T-helper 1 cell treated with Interleukin-12 subunit alpha and Interleukin-12 subunit beta and Interleukin-4 antibody, amounts not matched to agents 30 μg/mL and 1 μg/mL, for 36 hours (primary cell): Measurements from ENCODE around the gene MRPL14.
"Not testable (repeated sequence)": the region's sequence is repeated elsewhere in the genome, so short reads cannot be mapped to it uniquely, and the experiment has no call there.

Experiments used
- H3K27ac Mint-ChIP-seq: one replicate; pipeline ENCODE4 v1.8.0; 2021; ENCODE audit warnings: mild to moderate bottlenecking, mixed read lengths
- H3K27me3 Mint-ChIP-seq: one replicate; pipeline ENCODE4 v1.8.0; 2021; ENCODE audit warnings: low read depth, mixed read lengths
- H3K36me3 Mint-ChIP-seq: one replicate; pipeline ENCODE4 v1.8.0; 2021; ENCODE audit warnings: low read depth, mixed read lengths
- H3K4me1 Mint-ChIP-seq: one replicate; pipeline ENCODE4 v1.8.0; 2021; ENCODE audit warnings: low read depth, mixed read lengths
- H3K4me3 Mint-ChIP-seq: one replicate; pipeline ENCODE4 v1.8.0; 2021; ENCODE audit warnings: mild to moderate bottlenecking, moderate library complexity, mixed read lengths
- H3K9me3 Mint-ChIP-seq: one replicate; pipeline ENCODE4 v1.8.0; 2021; ENCODE audit warnings: mixed read lengths

Gene MRPL14

DNA sequence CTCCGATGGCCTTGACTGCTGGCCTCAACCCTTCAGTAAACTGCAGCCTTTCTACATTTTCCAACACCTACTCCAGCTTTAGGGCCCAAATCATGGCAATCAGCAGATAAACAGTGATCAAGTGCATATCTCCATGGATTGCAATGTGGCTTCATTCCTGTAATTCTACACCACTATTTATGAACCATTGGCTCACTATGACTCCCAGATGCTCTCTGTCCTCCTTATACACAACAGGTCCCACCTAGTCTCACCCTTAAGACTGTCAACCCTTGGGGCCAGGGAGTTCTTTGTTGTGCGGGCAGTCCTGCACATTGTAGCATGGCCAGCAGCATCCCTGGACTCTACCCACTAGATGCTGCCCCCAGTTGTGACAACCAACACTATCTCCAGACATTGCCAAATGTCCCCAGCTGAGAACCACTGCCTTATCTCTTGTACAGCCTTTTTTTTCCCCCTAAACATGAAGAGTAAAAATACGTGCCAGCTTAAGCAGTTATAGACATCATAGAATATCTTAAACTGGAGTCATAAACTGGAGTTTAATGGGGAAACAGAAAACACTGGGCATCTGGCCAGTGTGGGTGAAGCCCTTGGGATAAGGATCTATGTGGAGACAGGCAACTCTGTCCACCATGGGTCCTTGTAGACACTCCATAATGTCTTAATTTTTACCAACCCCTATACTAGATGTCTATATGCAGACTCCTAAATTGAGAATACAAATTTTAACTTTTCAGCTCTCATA, 21.1 kb downstream of the MRPL14 start:
- H3K36me3 Mint-ChIP-seq, result peaks cover 29% of the 10 kb centered on the region
- H3K4me3 Mint-ChIP-seq, result no peak overlapping the region
- no peaks in the 10 kb centered on the region for H3K9me3 Mint-ChIP-seq
- H3K27me3 Mint-ChIP-seq, result no peaks in the 10 kb centered on the region
- H3K4me1 Mint-ChIP-seq, result peaks cover 9% of the 10 kb centered on the region
- H3K27ac Mint-ChIP-seq, result no peak overlapping the region

DNA sequence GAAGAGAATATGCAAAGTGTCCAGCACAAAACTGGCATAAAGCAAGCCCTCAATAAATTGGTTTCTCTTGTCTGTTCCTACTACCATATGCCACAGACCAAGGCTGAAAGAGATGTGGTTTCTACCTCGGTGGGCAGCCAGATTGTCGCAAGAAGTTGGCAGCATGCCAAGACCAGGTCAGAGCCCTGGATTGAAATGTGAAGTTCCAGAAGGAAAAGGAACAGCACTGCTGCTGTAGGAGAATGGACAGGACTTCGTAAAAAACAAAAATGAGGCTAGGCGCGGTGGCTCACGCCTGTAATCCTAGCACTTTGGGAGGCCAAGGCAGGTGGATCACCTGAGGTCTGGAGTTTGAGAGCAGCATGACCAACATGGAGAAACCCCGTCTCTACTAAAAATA, 22.1 kb downstream of the MRPL14 start:
- peaks cover 26% of the 10 kb centered on the region for H3K36me3 Mint-ChIP-seq
- no peak overlapping the region for H3K27ac Mint-ChIP-seq
- peaks cover 9% of the 10 kb centered on the region for H3K4me1 Mint-ChIP-seq

DNA sequence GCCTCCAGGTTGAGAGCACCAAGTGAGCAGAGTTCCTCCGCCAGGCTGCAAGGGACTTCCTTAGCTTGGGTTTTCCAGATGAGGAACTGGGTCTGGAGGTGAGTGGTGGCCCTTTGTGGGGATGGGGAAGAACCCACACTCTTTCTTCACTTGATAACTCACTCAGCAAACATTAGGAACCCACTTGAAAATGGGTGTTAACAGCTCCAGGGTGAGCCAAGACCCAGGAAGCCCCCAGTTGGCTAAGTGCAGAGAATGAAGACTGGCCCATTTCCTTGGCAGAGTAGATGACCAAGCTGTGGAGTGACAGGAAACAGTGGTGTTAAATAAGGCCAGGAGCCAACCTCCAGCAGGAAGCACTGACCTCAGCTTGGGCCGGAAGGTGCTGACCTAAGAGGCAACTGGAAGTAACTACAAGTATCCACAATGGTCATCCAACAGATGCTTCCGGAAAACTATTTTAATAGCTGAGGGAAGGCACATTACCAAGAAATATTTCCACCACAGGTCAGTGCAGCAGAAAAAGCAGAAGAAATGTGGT, 22.7 kb downstream of the MRPL14 start:
- Mint-ChIP-seq H3K4me3 (no peak overlapping the region), H3K4me1 (peaks cover 7% of the 10 kb centered on the region), H3K9me3 (no peaks in the 10 kb centered on the region), H3K27ac (no peak overlapping the region), H3K36me3 (peaks cover 21% of the 10 kb centered on the region), H3K27me3 (no peaks in the 10 kb centered on the region)

More for the DNA sequence above, 22.1 kb downstream of the MRPL14 start:
- Mint-ChIP-seq H3K27me3 (no peaks in the 10 kb centered on the region), H3K4me3 (no peak overlapping the region), H3K9me3 (no peaks in the 10 kb centered on the region)

DNA sequence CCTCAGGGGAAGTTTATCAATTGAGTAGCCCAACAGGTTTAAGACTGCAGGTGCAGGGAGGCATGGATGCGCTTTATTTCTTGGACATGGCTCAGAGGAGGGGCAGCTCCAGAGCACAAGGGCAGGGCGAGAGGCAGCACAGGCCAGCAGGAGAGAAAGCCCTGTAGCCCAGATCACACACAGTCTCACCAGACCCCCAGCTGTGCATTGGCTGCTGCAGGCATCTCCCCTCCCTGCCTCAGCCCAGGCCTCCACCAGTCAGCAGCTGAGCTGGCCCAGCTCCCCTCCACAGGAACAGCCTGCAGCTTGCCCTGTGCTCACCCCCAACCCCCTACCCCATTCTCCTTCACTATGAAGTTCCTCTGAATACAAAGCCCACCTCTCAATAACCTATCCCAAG, 24.7 kb downstream of the MRPL14 start:
- no peak overlapping the region for H3K27ac Mint-ChIP-seq

DNA sequence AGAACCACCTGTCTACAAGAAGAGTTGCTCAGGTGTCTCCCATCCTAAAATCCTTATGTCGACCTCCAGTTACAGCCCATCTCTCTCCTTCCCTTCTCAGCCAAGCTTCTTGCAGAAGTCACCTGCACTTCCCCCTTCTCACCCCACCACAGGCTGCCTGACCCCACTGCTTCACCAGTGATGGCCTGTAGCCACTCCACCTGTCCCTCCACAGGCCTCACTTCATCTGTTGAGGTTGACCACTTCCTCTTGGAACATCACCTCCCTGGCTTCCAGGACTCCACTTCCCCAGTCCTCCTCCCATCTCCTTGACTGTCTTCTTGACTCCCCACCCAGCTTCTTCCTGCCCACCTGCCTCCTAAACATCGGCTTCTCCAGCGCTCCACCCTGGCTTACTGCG, 25.4 kb downstream of the MRPL14 start:
- Mint-ChIP-seq H3K4me3 (no peak overlapping the region), H3K36me3 (peaks cover 18% of the 10 kb centered on the region), H3K4me1 (peaks cover 7% of the 10 kb centered on the region), H3K9me3 (no peaks in the 10 kb centered on the region), H3K27ac (peak overlapping the region; percentile 43), H3K27me3 (no peaks in the 10 kb centered on the region)

More for the DNA sequence above, 24.7 kb downstream of the MRPL14 start:
- H3K4me1 Mint-ChIP-seq, result peaks cover 7% of the 10 kb centered on the region
- H3K27me3 Mint-ChIP-seq, result no peaks in the 10 kb centered on the region
- no peaks in the 10 kb centered on the region for H3K9me3 Mint-ChIP-seq
- H3K4me3 Mint-ChIP-seq, result no peak overlapping the region
- H3K36me3 Mint-ChIP-seq, result peaks cover 20% of the 10 kb centered on the region

DNA sequence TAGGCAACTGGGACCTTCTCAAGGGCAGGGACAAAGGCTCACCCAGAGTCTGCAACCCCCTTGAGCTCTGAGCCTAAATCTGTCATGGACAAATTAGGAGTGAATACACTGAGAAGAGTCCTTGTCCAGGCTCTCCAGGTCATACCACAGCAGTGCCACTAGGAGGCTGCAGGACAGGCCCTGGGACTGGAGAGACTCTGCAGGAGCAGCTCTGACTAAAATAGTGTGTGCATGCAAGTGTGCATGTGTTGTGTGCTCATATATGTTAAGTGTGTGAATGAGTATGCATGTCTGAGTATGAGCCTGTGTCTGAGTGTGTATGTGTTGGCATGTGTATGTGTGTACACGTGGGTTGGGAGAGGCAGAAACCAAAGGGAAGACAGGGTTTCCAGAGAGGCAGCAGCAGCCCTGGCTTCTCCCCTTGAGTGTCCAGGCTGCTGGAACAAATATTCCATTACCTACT, 27.1 kb downstream of the MRPL14 start:
- H3K9me3 Mint-ChIP-seq, result no peaks in the 10 kb centered on the region
- H3K27ac Mint-ChIP-seq, result no peak overlapping the region
- no peak overlapping the region for H3K4me3 Mint-ChIP-seq
- H3K36me3 Mint-ChIP-seq, result peaks cover 11% of the 10 kb centered on the region
- no peaks in the 10 kb centered on the region for H3K27me3 Mint-ChIP-seq
- peaks cover 7% of the 10 kb centered on the region for H3K4me1 Mint-ChIP-seq

DNA sequence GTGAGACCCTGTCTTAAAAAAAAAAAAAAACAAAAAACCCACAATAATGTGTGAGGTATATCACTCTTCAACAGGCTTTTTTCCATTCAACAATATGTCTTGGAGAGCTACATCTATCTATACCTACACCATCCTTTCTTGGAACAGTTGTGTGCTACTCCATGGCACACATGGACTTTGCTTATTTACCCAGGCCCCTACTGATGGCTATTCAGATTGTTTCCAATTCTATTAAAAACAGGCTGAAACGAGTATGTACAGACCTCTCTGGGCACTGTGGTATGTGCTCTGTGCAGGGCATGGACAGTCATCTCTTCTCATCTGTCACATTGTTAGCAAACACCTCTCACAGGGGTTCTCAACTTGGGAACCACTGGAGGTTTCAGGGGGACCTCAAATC, 28.1 kb downstream of the MRPL14 start:
- peaks cover 7% of the 10 kb centered on the region for H3K4me1 Mint-ChIP-seq

DNA sequence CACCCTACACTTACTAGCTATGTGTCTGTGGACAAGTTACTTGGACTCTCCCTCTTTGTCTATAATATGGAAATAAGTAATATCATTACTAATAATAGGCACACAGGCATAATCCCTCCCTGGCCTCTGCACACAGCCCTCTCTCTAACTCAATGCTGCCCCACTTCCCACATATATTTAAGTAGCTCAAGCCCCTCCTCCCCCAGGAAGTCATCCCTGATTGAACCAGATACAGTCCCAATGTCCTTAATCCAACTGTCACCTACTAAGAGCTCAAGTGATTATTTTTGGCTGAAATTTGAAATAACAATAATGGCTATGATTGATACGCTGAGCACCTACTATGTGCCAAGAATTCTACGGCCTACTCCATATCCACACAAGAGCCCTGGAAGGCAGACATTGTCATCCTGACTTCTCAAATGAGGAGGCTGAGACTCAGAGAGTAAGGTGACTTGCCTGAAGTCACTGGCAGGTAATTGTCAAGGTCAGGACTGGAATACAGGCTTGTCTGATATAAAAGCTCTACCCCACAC, 29.4 kb downstream of the MRPL14 start:
- Mint-ChIP-seq H3K4me3 (no peak overlapping the region), H3K27ac (no peak overlapping the region), H3K27me3 (no peaks in the 10 kb centered on the region), H3K4me1 (peaks cover 7% of the 10 kb centered on the region), H3K36me3 (peaks cover 10% of the 10 kb centered on the region), H3K9me3 (no peaks in the 10 kb centered on the region)

More for the DNA sequence above, 28.1 kb downstream of the MRPL14 start:
- Mint-ChIP-seq H3K4me3 (no peak overlapping the region), H3K27ac (no peak overlapping the region), H3K36me3 (peaks cover 13% of the 10 kb centered on the region), H3K27me3 (no peaks in the 10 kb centered on the region), H3K9me3 (no peaks in the 10 kb centered on the region)

DNA sequence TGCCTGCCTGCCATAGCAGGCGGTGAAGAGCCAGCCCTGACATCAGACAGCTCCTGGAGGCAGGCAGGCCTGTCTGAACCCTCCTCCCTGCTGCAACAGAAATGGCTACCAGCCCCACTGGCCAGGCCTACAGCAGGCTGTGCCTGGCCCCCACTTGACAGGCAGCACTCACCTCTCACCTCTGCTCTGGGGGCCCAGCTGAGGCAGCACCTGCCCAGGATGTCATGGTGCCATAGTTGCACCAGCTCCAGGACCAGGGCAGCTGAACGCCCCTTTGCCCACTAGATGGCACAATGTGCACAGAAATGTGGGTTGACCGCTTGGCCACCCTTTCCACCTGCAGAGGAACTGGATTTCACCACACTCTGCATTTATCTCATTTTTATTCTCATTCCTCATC, 30.6 kb downstream of the MRPL14 start:
- no peak overlapping the region for H3K4me3 Mint-ChIP-seq
- H3K27ac Mint-ChIP-seq, result no peak overlapping the region
- H3K27me3 Mint-ChIP-seq, result no peaks in the 10 kb centered on the region
- H3K36me3 Mint-ChIP-seq, result peaks cover 5% of the 10 kb centered on the region
- H3K4me1 Mint-ChIP-seq, result no peaks in the 10 kb centered on the region
- no peaks in the 10 kb centered on the region for H3K9me3 Mint-ChIP-seq

DNA sequence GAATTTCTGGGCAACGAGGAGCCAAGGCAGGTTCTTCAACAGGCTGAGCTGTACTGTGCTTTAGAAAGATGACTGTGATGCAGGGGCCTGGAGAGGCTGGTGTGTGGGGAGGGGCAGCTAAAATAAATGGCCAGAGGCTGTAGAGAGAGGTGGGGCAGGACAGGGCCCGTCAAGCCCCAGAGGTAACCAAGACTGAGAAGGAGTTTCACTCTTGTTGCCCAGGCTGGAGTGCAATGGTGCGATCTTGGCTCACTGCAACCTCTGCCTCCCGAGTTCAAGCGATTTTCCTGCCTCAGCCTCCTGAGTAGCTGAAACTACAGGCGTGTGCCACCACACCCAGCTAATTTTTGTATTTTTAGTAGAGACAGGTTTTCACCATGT, 32.0 kb downstream of the MRPL14 start:
- not testable (repeated sequence) for H3K4me1 Mint-ChIP-seq, H3K4me3 Mint-ChIP-seq, H3K36me3 Mint-ChIP-seq

DNA sequence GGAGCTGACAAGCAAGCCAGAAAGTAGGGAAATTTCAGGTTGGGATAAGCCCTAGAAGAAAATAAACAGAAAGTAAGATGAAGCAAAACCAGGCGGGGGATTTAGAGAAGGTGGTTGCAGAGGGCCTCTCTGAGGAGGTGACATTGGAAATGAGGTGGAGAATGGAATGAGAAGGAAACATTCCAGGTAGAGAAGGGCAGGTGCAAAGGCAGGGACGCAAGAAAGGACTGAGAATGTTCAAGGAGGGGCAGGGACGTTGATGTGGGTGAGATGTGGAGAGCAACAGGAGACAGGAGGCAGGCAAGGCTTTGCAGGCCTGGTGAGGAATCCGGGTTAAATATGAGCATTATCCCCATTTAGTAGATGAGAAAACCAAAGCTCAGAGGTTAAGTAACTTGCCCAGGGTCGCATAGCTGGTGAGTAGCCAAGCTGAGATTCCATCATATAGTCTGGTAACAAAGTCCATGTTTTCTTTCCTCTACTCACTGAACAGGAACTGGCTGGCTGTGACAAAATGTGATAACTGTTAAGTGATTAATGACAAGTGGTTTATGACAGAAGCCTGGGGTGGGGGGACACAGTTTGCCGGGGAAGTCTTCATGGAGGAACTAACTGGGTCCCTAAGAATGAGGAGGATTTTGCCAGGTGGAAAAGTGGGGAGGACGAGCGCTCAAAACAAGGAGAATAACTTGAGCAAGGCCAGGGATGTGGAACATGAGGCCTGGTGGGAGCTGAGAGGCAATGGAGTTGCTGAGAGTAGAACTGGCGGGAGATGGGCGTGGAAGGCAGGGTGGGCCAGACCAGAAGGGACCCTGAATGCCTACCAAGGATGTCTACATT, 32.6 kb downstream of the MRPL14 start:
- Mint-ChIP-seq H3K4me1 (no peaks in the 10 kb centered on the region), H3K36me3 (peaks cover 3% of the 10 kb centered on the region), H3K27ac (peak overlapping the region; percentile 3), H3K9me3 (no peaks in the 10 kb centered on the region), H3K4me3 (no peak overlapping the region), H3K27me3 (no peaks in the 10 kb centered on the region)

More for the DNA sequence above, 32.0 kb downstream of the MRPL14 start:
- H3K9me3 Mint-ChIP-seq, H3K27ac Mint-ChIP-seq, H3K27me3 Mint-ChIP-seq: not testable (repeated sequence)

DNA sequence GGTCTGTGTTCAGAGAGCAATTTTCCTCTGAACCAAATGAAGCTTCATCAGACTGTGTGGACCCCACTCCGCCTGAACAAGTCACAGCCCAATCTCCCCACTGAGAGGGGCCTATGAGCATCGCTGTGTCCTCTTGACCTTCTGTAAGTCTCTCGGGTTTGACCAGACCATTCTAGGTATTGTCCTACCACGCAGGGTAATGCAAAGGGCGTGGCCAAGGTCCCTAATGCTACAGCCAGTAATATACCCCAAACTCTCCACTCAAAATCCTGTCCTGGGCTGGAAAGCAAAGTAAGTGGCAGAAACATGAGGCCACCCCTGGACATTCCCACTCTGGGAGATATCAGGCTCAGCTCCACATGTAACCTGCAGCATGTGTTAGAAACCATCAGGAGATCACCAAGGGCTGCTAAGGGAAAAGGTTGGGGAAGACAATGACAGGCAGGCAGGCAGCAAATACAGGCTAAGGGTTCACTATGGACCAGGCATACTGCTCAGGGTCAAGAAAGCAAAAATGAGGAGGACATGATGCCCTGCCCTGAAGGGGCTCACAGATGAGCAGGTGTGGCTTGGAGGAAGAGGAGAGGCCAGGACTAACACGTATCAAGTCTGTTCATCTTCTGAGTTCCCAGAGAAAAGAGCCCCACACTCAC, 33.4 kb downstream of the MRPL14 start:
- no peaks in the 10 kb centered on the region for H3K4me1 Mint-ChIP-seq
- H3K36me3 Mint-ChIP-seq, result peaks cover 3% of the 10 kb centered on the region
- no peak overlapping the region for H3K27ac Mint-ChIP-seq
- H3K9me3 Mint-ChIP-seq, result no peaks in the 10 kb centered on the region
- no peak overlapping the region for H3K4me3 Mint-ChIP-seq
- no peaks in the 10 kb centered on the region for H3K27me3 Mint-ChIP-seq

DNA sequence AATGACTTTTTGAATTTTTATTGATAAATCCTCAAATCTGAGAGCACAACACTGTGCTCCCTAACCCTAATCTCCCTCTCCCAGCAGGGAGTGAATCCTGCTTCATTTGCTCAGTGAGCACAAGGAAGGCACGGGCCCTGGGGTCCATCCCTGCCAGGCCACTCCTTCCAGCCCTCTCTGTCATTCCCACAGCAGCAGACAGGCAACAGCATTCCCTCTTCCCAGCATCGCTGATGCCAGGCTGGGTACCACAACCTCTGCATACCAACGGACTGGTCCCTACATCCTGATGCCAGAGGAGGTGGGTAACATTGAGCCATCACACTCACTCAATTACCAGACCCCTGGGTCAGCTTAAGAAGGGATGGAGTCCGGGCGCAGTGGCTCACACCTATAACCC, 34.2 kb downstream of the MRPL14 start:
- H3K27me3 Mint-ChIP-seq, result no peaks in the 10 kb centered on the region
- H3K4me1 Mint-ChIP-seq, result no peaks in the 10 kb centered on the region
- H3K36me3 Mint-ChIP-seq, result peaks cover 3% of the 10 kb centered on the region
- H3K9me3 Mint-ChIP-seq, result no peaks in the 10 kb centered on the region
- no peak overlapping the region for H3K4me3 Mint-ChIP-seq
- no peak overlapping the region for H3K27ac Mint-ChIP-seq
